ENCODE results near the gene SPACA4. TPM values are rescaled to one million over a fixed set of nuclear protein-coding genes. Genes with fewer than 3 reads are reported as not detected.
"Not testable (repeated sequence)": the region's sequence is repeated elsewhere in the genome, so short reads cannot be mapped to it uniquely, and the experiment has no call there.

SPACA4 gene, protein sequence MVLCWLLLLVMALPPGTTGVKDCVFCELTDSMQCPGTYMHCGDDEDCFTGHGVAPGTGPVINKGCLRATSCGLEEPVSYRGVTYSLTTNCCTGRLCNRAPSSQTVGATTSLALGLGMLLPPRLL
- total RNA-seq, result not detected
- 0 reads per million in 2 donors for total RNA-seq

DNA sequence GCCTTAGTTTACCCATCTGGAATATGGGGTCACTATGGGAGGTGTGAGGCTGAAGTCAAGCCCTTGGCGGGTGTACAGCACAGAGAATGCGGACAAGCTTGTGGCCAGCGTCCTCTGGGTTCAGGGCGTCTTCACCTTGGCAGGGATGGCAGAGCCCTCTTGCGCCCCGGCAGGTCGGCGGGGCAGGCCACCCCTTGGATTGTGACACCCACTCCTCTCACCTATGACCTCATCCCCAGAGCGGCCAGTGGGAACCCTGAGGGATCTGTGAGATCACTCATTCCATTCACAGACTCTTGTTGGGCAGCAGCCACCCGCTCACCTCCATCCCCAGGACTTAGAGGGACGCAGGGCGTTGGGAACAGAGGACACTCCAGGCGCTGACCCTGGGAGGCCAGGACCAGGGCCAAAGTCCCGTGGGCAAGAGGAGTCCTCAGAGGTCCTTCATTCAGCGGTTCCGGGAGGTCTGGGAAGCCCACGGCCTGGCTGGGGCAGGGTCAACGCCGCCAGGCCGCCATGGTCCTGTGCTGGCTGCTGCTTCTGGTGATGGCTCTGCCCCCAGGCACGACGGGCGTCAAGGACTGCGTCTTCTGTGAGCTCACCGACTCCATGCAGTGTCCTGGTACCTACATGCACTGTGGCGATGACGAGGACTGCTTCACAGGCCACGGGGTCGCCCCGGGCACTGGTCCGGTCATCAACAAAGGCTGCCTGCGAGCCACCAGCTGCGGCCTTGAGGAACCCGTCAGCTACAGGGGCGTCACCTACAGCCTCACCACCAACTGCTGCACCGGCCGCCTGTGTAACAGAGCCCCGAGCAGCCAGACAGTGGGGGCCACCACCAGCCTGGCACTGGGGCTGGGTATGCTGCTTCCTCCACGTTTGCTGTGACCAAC, at the start of gene SPACA4:
TSS of gene SPACA4 (plus strand) at position 280 of the 896 bp plus-strand sequence. CDS start at position 517, 237 bp downstream.
- Mint-ChIP-seq H3K4me3 (no peak within 1 kb of the TSS), H3K27me3 (no peaks in the 10 kb centered on the region), H3K4me1 (peaks cover 4% of the 10 kb centered on the region), H3K36me3 (ENCODE audit: low read depth) (no peaks in the 10 kb centered on the region), H3K27ac (no peak within 1 kb of the TSS)
- H3K9me3 ChIP-seq (ENCODE audit: control insufficient read depth, low read length, poor library complexity, severe bottlenecking), result no peaks in the 10 kb centered on the region
- DNase-seq (no peak), ATAC-seq (no peak)

DNA sequence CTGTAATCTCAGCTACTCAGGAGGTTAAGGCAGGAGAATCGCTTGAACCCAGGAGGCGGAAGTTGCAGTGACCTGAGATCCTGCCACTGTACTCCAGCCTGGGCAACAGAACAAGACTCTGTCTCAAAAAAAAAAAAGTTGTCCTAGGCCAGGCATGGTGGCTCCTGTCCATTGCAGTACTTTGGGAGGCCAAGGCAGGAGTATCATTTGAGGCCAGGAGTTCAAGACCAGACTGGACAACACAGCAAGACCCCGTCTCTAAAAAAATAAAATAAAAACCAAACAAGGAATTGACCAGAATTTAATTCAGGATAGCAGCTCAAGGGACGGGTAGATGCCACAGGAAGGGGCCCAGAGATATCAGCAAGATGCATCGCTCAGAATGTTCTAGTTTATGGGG, 49.7 kb upstream of the SPACA4 start:
- ATAC-seq (no peak), DNase-seq (no peak)
- H3K9me3 ChIP-seq (ENCODE audit: control insufficient read depth, low read length, poor library complexity, severe bottlenecking), result no peaks in the 10 kb centered on the region
- Mint-ChIP-seq H3K4me1 (peaks cover 2% of the 10 kb centered on the region), H3K27ac (no peak overlapping the region), H3K36me3 (ENCODE audit: low read depth) (no peaks in the 10 kb centered on the region), H3K4me3 (no peak overlapping the region), H3K27me3 (peaks cover 10% of the 10 kb centered on the region)

DNA sequence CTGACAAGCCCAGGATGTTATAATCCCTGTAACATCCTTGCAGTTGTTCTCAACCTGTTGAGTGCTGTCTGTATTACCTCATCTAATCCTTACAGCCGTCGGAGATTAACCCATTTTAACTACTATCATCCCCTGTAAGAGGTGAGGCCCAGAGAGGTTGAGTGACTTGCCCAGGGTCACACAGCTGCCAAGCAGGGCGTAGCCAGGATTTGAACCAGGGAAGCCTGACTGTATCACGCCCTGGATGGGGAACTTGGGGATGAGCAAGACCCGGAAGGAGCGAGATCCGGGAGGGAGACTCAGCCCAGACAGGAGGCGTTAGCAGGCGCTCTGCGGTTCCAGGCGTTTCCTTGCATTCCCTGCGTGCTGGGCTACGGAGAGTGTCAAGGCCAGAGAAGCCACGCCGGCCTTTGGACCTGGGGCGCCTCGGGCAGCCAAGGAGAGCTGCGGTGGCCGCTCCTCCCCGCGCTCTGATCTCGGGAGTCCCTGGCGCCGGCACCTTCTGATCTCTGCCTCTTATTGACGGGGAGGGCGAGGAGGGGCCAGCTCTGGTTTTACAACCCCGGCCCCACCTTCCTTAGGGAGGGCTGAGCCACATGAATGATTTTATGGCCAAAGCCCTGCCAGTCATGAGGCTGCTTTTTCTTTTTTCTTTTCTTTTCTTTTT, 48.4 kb upstream of the SPACA4 start:
- ATAC-seq, result no peak

DNA sequence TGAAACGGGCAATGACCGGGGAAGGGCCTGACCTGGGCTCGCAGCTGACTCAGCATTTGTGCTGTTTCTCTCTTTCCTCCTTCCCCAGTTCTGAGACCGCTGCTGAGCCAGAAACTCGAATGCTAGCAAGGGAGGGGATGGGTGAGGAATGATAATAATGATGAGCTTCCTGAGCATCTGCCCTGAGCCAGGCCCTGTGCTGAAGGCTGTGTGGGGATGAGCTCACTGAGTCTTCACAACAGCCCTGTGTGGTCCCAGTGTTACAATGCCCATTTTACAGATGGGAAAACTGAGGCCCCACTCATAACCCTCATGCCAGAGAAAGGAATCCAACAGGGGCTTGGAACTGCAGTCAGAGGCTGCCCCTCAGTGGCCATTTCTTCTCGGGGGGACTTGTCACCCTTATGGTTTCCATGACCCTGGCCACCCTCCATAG, 46.4 kb upstream of the SPACA4 start:
- H3K36me3 Mint-ChIP-seq (ENCODE audit: low read depth), result no peaks in the 10 kb centered on the region
- H3K4me3 Mint-ChIP-seq, result no peak overlapping the region
- H3K9me3 ChIP-seq (ENCODE audit: control insufficient read depth, low read length, poor library complexity, severe bottlenecking), result no peaks in the 10 kb centered on the region
- no peak overlapping the region for H3K27ac Mint-ChIP-seq
- no peak for ATAC-seq
- peaks cover 10% of the 10 kb centered on the region for H3K27me3 Mint-ChIP-seq
- no peak for DNase-seq
- H3K4me1 Mint-ChIP-seq, result peaks cover 2% of the 10 kb centered on the region

More for the DNA sequence above, 48.4 kb upstream of the SPACA4 start:
- peaks cover 2% of the 10 kb centered on the region for H3K4me1 Mint-ChIP-seq
- no peaks in the 10 kb centered on the region for H3K9me3 ChIP-seq (ENCODE audit: control insufficient read depth, low read length, poor library complexity, severe bottlenecking)
- no peak overlapping the region for H3K4me3 Mint-ChIP-seq
- no peaks in the 10 kb centered on the region for H3K36me3 Mint-ChIP-seq (ENCODE audit: low read depth)
- no peak for DNase-seq
- H3K27ac Mint-ChIP-seq, result no peak overlapping the region
- peaks cover 10% of the 10 kb centered on the region for H3K27me3 Mint-ChIP-seq

DNA sequence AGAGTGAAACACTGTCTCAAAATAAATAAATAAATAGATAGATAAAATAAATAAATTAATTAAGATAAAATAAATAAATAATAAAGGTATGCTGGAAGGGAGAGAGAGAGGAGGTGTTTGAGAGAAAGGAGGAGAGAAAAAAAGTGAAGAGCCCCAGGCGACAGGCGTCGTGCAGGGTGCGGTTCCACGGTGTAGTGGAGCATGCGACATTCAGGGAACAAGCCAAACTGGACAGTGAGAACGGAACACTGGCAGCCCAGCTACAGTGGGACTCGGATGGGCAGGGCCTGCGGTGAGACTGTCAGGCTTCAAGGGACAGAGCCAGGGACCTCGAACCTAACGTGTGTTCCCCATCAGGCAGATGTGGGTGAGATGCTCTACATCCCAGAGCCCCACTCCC, 45.1 kb upstream of the SPACA4 start:
- Mint-ChIP-seq H3K4me1 (peaks cover 2% of the 10 kb centered on the region), H3K4me3 (no peak overlapping the region), H3K27me3 (peaks cover 10% of the 10 kb centered on the region), H3K36me3 (ENCODE audit: low read depth) (no peaks in the 10 kb centered on the region), H3K27ac (no peak overlapping the region)
- DNase-seq (no peak), ATAC-seq (no peak)
- H3K9me3 ChIP-seq (ENCODE audit: control insufficient read depth, low read length, poor library complexity, severe bottlenecking), result no peaks in the 10 kb centered on the region

DNA sequence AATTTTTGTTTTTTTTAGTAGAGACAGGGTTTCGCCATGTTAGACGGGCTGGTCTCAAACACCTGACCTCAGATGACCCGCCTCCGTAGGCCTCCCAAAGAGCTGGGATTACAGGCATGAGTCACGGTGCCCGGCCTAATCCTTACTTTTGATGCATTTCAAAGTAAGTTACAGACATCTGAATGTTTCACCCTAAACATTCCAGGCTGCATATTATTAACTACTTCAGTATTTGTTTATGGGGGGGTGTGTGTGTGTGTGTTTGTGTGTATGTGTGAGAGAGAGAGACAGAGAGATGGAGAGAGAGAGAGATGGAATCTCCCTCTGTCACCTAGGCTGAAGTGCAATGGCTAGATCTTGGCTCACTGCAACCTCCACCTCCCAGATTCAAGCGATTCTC, 41.5 kb upstream of the SPACA4 start:
- no peaks in the 10 kb centered on the region for H3K4me1 Mint-ChIP-seq
- H3K4me3 Mint-ChIP-seq, result no peak overlapping the region
- no peaks in the 10 kb centered on the region for H3K9me3 ChIP-seq (ENCODE audit: control insufficient read depth, low read length, poor library complexity, severe bottlenecking)
- H3K36me3 Mint-ChIP-seq (ENCODE audit: low read depth), result no peaks in the 10 kb centered on the region
- peaks cover 8% of the 10 kb centered on the region for H3K27me3 Mint-ChIP-seq
- no peak overlapping the region for H3K27ac Mint-ChIP-seq
- no peak for ATAC-seq
- no peak for DNase-seq

DNA sequence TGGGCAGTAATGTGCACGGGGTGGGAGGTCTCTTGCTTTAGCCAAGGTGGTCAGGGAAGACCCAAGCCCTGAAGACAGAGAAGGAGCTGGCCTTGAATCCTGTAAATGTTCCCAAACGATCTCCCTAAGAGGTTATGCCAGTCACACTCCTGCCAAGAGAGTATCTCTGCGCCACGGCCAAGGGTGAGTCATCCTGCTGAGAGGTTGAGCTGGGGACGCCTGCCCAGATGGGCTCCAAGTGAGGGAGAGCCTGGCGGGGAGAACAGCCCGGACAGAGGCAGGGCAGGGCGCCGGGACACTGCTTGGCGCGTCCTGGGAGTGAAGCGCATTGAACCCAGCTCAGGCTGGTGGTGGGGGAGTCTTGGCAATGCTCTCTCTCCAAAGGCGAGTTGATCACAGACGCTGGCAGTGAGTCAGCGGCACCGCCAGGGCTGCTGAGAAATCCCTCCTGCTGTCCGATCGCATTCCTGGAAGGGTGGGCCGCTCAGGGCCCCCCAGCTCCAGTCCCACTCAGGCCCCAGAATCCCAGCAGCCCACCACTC, 38.1 kb upstream of the SPACA4 start:
- H3K27ac Mint-ChIP-seq, result no peak overlapping the region
- peaks cover 2% of the 10 kb centered on the region for H3K36me3 Mint-ChIP-seq (ENCODE audit: low read depth)
- no peaks in the 10 kb centered on the region for H3K4me1 Mint-ChIP-seq
- DNase-seq (no peak), ATAC-seq (no peak)
- no peaks in the 10 kb centered on the region for H3K9me3 ChIP-seq (ENCODE audit: control insufficient read depth, low read length, poor library complexity, severe bottlenecking)
- H3K27me3 Mint-ChIP-seq, result peaks cover 8% of the 10 kb centered on the region
- H3K4me3 Mint-ChIP-seq, result no peak overlapping the region

DNA sequence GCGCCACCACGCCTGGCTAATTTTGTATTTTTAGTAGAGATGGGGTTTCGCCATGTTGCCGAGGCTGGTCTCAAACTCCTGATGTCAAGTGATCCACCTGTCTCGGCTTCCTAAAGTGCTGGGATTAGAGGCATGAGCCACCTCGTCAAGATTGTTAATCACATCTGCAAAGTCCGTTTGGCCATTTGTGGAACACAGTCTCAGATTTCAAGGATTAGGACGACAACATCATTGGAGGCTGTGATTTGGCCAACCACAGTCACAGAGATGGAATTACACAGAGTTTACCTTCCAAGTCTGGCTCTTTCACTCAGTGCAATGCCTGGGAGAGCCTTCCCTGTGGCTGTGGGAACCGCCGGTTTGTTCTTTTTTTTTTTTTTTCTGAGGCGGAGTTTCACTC, 36.7 kb upstream of the SPACA4 start:
- no peak for DNase-seq
- Mint-ChIP-seq H3K4me1 (peaks cover 5% of the 10 kb centered on the region), H3K27me3 (peaks cover 8% of the 10 kb centered on the region), H3K36me3 (ENCODE audit: low read depth) (peaks cover 2% of the 10 kb centered on the region), H3K27ac (no peak overlapping the region), H3K4me3 (no peak overlapping the region)
- ATAC-seq, result no peak
- H3K9me3 ChIP-seq (ENCODE audit: control insufficient read depth, low read length, poor library complexity, severe bottlenecking), result no peaks in the 10 kb centered on the region

DNA sequence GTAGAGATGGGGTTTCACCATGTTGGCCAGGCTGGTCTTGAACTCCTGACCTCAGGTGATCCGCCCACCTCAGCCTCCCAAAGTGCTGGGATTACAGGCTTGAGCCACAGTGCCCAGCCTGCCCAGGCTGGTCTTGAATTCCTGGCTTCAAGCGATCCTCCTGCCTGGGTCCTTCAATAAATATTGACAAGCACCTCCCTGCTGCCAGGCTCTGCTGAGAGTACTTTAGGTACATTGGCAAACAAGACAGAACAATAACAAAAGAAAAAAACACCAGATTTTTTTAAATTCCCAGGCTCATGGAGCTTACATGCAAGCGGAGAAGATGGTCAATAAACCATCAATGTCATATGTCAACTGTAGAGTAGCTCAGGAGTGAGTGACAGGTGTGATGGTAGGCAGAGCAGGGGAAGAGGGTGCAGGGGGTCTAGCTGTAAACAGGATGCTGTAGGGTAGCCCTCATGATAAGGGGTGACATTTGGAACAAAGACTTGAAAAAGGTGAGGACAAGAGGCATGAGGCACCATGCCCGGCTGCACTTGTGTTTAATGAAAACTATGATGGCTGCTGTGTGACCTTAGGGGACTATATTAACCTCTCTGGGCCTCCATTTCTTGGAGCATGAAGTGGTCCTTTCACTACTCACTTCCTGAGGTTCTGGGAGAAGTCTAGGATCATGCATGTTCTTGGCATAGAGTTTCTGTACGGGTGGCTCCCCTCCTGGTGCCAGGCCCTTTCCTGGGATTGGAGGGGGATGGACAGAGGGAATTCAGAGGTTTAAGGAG, 35.0 kb upstream of the SPACA4 start:
- H3K27me3 Mint-ChIP-seq, result peaks cover 8% of the 10 kb centered on the region
- no peaks in the 10 kb centered on the region for H3K9me3 ChIP-seq (ENCODE audit: control insufficient read depth, low read length, poor library complexity, severe bottlenecking)
- no peak overlapping the region for H3K27ac Mint-ChIP-seq
- ATAC-seq (no peak), DNase-seq (no peak)
- H3K4me1 Mint-ChIP-seq, result peaks cover 5% of the 10 kb centered on the region
- H3K4me3 Mint-ChIP-seq, result no peak overlapping the region
- H3K36me3 Mint-ChIP-seq (ENCODE audit: low read depth), result peaks cover 2% of the 10 kb centered on the region

DNA sequence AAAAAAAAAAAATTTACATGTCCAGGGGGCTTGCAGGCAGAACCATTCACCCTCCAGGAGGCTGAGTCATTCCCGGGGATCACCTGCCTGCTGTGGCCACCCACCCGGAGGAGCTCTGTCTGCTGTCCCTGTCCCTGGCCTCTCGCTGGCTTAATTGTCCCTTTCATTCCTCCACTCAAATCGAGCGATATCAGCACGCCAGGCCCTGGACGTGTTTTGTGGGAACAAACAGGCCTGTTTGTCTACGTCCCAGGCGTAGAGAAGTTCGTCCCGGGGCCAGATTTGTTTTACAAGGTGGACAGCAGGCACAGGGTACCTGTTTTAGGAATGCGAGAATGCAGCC, 33.4 kb upstream of the SPACA4 start:
- H3K4me3 Mint-ChIP-seq, result no peak overlapping the region
- H3K4me1 Mint-ChIP-seq, result peaks cover 5% of the 10 kb centered on the region
- DNase-seq (no peak), ATAC-seq (no peak)
- H3K27me3 Mint-ChIP-seq, result no peaks in the 10 kb centered on the region
- no peaks in the 10 kb centered on the region for H3K9me3 ChIP-seq (ENCODE audit: control insufficient read depth, low read length, poor library complexity, severe bottlenecking)
- peaks cover 2% of the 10 kb centered on the region for H3K36me3 Mint-ChIP-seq (ENCODE audit: low read depth)
- no peak overlapping the region for H3K27ac Mint-ChIP-seq

DNA sequence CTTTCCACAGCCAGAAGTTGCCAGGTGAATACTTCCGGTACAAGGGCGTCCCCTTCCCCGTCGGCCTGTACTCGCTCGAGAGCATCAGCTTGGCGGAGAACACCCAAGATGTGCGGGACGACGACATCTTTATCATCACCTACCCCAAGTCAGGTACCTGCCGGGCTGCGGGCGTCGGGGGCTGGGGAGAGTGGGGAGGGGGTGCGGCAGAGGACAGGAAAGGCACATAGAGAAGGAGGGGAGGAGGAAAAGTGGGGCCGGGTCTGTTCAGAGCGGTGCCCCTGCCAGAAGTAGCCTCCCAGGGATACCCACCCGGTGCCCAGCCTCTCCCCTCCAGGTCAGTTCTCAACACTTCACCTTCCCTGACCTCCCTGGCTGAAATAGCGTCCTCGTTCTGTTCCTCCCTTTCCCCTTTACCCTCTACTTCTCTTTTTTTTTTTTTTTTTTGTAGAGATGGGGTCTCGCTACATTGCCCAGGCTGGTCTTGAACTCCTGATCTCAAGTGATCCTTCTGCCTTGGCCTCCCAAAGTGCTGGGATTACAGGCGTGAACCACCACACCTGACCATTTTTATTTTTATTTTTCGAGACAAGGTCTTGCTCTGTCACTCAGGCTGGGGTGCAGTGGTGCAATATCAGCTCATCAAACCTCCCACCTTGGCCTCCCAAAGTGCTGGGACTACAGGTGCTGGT, 30.5 kb upstream of the SPACA4 start:
- ATAC-seq, result no peak
- Mint-ChIP-seq H3K27me3 (no peaks in the 10 kb centered on the region), H3K36me3 (ENCODE audit: low read depth) (peaks cover 2% of the 10 kb centered on the region), H3K4me1 (peaks cover 5% of the 10 kb centered on the region), H3K27ac (no peak overlapping the region), H3K4me3 (no peak overlapping the region)
- no peak for DNase-seq
- no peaks in the 10 kb centered on the region for H3K9me3 ChIP-seq (ENCODE audit: control insufficient read depth, low read length, poor library complexity, severe bottlenecking)

DNA sequence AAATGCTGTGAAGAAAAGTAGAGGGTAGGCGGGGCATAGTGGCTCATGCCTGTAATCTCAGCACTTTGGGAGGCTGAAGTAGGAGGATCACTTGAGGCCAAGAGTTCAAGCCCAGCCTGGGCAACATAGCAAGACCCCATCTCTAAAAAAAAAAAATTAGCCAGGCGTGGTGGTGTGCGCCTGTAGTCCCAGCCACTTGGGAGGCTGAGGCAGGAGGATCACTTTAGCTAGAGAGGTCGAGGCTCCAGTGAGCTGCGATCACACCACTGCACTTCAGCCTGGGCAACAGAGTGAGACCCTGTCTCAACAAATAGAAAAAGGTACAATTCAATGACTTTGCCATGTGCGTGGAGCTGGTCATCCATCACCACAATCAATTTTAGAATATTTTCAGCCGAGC, 28.6 kb upstream of the SPACA4 start:
- H3K9me3 ChIP-seq (ENCODE audit: control insufficient read depth, low read length, poor library complexity, severe bottlenecking); H3K36me3 Mint-ChIP-seq (ENCODE audit: low read depth); ATAC-seq; DNase-seq; H3K4me3 Mint-ChIP-seq; H3K27ac Mint-ChIP-seq; H3K27me3 Mint-ChIP-seq; H3K4me1 Mint-ChIP-seq: not testable (repeated sequence)

All from T-helper 17 cell (primary cell).